GM19238 (cell line): ENCODE results near the gene DCAF10.
"Not testable (repeated sequence)": the region's sequence is repeated elsewhere in the genome, so short reads cannot be mapped to it uniquely, and the experiment has no call there.

Source experiments
- DNase-seq: peaks from one replicate; pipeline ENCODE4 v3.0.0; 2011; ENCODE audit warnings: low spot score; ENCODE audit not compliant: insufficient read length

The DCAF10 gene, protein sequence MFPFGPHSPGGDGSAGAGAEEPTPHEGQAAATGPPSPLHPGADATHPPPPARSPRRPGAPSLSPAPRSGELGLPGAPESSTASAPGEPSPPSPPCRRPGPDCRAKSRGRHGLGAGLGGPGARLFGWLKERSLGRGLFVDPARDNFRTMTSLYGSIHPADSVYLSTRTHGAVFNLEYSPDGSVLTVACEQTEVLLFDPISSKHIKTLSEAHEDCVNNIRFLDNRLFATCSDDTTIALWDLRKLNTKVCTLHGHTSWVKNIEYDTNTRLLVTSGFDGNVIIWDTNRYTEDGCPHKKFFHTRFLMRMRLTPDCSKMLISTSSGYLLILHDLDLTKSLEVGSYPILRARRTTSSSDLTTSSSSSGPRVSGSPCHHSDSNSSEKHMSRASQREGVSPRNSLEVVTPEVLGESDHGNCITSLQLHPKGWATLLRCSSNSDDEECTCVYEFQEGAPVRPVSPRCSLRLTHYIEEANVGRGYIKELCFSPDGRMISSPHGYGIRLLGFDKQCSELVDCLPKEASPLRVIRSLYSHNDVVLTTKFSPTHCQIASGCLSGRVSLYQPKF

DNA sequence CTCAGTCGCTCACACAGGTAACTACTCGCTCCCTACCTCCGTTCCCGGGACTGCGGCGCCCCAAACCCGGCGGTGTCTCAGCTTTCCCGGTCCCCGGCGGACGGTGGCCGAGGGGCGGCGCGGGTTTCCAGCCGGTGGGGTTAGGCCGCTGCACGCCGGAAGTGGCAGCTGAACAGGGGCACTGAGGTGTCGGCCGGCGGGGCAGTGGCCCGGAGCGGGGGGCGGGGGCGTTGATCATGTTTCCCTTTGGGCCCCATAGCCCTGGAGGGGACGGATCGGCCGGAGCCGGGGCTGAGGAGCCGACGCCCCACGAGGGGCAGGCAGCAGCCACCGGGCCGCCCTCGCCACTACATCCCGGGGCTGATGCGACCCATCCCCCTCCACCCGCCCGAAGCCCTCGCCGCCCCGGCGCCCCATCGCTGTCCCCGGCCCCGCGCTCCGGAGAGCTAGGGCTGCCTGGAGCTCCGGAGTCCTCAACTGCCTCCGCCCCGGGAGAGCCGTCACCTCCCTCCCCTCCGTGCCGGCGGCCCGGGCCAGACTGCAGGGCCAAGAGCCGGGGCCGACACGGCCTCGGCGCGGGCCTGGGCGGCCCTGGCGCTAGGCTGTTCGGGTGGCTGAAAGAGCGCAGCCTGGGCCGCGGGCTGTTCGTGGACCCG, at the start of gene DCAF10:
DCAF10 (plus strand) TSS at position 167 of the 656 bp plus-strand sequence; CDS start at position 237, 70 bp downstream.
- peak; percentile 63 for DNase-seq

DNA sequence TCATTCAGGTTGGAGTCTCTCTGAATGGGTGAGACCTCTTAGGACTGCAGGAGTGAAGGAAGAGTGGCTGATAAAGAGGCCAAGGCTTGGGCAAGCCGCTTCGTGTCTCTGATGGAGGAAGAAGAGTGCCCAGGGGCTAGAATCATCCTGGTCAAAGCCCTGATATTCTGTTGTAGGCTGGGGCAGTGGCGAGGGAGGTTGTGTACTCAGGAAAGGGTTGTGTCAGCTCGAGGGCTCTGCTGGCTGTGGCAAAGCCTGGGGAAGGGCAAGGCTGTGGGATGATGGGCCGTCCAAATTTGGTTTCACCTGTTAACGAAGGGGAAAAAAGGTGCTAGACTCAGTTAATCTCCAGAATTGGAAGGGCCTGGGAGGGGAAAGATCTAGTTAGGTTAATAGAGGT, 49.4 kb upstream of the DCAF10 start:
- no peak for DNase-seq

DNA sequence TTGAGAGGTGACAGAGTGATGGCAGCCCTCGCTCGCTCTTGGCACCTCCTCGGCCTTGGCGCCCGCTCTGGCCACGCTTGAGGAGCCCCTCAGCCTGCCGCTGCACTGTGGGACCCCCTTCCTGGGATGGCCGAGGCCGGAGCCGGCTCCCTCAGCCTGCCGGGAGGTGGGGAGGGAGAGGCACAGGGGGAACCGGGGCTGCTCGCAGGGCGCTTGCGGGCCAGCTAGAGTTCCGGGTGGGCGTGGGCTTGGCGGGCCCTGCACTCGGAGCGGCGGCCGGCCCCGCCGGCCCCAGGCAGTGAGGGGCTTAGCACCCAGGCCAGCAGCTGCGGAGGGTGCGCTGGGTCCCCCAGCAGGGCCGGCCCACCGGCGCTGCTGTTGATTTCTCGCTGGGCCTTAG, 48.9 kb upstream of the DCAF10 start:
- not testable (repeated sequence) for DNase-seq

DNA sequence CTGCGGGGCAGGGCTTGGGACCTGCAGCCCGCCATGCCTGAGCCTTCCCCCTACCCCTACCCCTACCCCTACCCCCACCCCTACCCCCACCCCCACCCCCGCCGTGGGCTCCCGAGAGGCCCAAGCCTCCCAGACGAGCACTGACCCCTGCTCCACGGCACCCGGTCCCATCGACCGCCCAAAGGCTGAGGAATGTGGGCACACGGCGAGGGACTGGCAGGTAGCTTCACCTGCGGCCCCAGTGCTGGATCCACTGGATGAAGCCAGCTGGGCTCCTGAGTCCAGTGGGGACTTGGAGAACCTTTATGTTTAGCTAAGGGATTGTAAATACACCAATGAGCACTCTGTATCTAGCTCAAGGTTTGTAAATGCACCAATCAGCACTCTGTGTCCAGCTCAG, 48.5 kb upstream of the DCAF10 start:
- DNase-seq = not testable (repeated sequence)

DNA sequence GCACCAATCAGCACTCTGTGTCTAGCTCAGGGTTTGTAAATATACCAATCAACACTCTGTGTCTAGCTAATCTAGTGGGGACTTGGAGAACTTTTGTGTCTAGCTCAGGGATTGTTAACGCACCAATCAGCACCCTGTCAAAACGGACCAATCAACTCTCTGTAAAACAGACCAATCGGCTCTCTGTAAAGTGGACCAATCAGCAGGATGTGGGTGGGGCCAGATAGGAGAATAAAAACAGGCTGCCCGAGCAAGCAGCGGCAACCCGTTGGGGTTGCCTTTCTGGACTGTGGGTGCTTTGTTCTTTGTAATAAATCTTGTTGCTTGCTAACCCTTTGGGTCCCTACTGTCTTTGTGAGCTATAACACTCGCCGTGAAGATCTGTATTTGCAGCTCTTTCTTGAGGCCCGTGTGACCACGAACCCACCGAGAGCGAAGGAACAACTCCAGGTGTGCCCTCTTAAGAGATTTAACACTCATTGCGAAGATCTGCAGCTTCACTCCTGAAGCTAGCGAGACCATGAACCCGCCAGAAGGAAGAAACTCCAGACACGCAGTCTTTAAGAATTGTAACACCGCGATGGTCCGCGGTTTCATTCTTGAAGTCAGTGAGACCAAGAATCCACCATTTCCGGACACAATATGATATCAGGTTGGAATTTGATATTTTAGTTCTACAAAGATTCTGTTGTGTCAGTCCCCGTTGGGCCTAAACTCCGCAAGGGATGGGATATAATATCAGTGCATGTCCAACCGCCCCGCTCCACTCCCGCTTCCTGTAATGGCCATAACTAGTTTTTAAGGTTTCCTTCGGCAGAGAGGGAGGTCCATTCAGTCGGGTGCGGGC, 47.7 kb upstream of the DCAF10 start:
- no peak for DNase-seq

DNA sequence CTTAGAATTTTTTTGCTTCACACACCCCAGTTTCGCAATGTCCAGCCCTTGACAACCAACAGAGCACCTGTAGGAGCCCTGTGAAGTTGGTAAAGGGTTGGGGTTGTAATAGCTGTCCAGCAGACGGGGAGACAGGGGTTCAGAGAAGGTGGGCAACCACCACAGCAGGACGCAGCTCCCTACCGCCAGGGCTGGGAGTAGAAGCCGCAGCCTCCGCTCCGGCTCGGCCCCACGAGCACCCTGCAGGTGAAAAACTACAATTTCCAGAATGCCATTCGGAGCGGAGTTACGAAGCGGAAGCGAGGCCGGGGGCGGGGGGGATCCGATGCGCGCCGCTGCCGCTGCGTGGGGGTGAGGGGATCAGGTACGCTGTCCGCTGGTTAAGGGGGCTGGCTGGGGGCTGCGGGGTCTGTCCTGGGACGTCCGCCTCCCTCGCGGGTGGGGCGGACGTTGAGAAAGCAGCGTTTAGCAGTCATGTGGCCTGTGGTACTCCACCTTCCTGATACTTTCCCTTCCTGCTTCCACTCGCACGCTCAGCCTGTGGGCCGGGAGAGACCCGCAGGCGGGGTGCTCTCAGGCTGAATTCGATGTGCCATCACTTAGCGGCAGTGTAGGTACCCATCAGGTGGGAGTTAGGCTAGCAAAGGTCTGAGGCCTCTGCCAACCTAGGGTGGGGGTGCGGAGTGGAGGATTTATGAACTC, 47.0 kb upstream of the DCAF10 start, which contains the start of gene TRMT10B:
TRMT10B (plus strand) TSS at position 317 of the 702 bp plus-strand sequence. CDS start 8,127 bp downstream, outside the sequence.
- peak; percentile 90 for DNase-seq

DNA sequence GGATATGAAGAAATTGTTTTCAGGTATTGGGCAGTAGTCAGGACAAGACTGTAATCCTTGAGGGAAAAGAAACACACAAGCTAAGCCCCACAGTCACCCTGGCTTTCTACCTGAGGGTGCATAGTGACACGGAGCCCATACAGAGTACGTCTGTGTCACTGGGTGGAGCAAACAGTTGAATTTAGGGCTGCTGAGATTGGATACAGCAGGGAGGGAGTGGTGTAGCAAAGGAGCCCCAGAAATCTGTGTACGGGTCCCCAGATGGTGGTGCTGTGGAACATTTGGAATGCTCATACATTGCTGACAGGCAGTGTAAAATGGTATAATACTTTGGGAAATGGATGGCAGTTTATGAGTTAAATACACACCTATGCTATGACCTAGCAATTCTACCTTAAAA, 41.9 kb upstream of the DCAF10 start:
- no peak for DNase-seq

DNA sequence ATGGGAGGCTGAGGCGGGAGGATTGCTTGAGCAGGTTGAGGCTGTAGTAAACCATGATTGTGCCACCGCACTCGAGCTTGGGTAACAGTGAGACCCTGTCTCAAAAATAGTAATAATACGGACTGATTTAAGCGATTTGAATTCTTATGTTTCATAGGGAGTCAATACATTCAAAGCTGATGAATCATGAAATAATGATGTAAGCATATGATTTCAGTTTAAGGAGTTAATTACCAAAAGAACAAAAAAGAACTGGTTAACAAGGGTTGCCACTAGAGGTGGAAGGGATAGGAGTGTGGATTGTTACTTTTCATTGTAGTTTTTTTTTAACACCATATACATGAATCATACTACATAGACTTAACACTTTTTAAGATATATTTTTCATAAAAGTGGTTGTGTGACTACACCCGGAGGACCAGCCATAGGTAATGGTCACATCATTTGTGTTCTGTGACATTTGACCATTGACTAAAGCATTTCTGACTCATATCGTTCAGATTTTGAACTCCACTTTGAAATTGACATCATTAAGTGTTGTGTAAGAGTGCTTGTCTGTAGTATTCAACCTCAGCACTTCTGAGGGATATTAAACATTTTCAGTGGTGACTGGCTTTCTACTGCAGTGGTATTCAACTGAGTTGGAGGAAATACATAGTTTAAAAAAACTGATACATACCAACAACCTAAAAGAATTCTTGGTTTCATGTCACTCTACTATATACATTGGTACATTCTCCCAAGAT, 40.0 kb upstream of the DCAF10 start:
- no peak for DNase-seq

DNA sequence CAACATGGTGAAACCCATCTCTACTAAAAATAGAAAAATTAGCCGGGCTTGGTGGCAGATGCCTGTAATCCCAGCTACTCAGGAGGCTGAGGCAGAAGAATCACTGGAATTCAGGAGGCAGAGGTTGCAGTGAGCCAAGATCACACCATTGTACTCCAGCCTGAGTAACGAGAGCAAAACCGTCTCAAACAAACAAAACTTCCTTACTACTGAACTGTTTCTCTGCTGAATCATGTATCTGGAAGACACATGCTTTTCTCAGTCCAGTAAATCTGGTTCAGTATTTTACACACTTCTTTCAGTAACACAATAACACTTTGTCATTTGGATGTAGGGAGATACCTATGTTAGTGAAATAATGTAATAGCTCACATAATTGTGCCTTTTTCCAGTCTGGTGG, 39.1 kb upstream of the DCAF10 start:
- DNase-seq = no peak

DNA sequence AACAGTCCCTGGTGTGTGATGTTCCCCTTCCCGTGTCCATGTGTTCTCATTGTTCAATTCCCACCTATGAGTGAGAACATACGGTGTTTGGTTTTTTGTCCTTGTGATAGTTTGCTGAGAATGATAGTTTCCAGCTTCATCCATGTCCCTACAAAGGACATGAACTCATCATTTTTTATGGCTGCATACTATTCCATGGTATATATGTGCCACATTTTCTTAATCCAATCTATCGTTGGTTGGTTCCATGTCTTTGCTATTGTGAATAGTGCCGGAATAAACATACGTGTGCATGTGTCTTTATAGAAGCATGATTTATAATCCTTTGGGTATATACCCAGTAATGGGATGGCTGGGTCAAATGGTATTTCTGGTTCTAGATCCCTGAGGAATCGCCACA, 35.3 kb upstream of the DCAF10 start:
- not testable (repeated sequence) for DNase-seq

DNA sequence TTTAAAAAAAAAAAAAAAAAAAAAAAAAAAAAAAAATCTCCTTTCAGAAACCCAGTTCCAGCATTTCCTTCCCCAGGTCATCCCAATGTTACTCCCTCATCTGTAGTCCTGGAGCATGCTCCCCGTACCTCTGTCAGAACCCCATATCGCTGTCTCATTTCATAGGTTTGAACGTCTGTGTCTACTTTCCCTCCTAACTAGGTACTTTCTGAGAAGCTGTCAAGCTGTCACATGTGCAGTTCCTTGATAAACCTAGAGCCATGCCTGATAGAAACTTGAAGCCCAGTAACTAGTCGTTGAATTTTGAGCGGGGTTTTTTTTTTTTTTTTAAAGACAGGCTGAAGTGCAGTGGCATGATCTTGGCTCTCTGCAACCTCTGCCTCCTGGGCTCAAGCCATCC, 31.3 kb upstream of the DCAF10 start:
- no peak for DNase-seq

DNA sequence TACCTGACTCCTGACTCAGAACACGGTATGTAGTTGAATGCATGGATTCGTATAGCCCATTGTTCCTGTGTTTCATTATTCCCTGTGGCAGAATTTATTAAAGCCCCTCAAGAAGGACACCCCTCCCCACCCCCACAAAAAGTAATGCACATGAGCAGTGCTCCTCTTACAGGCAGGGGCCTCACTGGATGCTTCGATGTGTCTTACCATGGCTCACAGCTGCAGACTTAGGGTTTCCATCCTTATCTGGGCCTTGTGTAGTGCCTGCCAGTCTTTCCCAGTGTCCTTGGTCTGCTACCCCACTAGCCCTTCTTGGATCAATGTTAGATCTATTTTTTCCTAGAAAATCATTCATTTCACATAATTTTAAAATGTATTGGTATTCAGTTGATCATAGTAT, 30.6 kb upstream of the DCAF10 start:
- no peak for DNase-seq

DNA sequence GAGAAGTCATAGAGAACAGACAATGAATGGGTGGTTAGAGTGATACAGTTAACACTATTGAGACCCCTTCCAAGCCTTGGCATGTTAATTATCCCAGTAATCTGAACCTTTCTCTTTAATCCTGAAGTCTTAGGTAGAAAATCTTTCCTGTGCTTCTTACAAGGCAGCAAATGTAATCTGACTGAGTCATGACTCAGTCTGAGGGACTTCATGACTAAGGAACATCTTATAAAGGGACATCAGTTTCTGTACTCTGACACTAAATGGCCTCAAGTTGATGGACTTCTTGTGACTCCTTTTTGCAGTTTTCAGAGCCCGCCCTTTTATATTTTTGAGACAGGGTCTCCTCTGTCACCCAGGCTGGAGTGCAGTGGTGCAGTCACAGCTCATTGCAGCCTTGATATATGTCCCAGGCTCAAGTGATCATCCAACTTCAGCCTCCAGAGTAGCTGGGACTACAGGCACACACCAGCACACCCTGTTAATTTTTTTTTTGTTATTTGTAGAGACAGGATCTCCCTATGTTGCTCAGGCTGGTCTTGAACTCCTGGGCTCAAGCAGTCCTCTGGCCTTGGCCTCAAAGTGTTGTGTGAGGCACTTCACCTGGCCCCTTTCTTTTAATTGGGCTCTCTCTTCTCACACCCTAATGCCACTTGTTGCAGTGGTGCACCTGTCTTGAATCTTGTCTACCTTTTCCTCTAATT, 25.2 kb upstream of the DCAF10 start:
- no peak for DNase-seq

DNA sequence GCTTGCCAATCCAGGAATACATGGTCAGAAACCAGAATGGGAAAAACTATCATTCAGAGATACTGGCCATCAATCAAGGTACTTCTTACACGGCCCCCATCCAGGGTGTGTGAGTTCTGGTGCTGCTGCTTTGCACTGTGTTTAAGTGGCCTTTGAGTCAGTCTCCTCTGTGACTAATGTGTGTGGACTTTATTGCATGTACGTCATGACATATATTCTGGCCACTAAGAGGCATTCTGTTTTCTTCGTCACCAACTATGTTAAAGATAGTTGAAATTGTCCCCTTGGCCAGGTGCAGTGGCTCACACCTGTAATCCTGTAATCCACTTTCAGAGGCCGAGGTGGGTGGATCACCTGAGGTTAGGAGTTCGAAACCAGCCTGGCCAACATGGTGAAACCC, 24.3 kb upstream of the DCAF10 start:
- no peak for DNase-seq

DNA sequence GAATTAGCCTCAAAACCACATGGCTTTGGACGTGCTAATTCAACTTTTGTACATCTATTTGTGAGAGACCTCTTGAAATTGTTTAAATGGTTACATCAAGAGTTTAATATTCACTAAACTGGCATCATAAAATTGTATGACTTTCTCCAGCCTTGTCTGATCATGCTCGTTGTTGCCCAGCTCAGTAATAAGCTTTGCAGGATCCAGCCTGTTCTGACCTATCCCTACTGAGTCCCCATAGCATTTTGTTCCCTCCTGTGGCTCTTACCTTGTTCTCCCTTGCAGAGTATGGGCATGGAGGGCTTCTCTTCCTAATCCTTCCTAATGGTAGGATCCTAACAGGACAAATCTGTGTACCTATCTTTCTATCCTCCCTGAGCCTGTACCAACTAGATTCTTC, 22.1 kb upstream of the DCAF10 start:
- no peak for DNase-seq

DNA sequence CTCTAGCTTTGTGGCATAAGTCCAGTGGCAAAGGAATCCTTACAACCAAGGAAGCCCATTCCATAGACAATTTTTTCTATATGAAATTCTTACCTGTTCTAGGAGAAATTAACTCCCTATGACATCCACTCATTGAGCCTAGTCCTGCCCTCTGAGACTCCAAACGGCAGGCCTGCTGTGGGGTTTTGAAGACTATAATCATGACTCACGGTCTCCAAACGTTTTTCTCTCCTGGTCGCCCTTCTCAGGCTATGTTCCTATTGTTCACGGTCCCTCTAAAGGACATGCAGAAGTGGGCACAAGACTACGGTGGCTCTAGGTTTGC, 16.3 kb upstream of the DCAF10 start:
- DNase-seq = no peak

DNA sequence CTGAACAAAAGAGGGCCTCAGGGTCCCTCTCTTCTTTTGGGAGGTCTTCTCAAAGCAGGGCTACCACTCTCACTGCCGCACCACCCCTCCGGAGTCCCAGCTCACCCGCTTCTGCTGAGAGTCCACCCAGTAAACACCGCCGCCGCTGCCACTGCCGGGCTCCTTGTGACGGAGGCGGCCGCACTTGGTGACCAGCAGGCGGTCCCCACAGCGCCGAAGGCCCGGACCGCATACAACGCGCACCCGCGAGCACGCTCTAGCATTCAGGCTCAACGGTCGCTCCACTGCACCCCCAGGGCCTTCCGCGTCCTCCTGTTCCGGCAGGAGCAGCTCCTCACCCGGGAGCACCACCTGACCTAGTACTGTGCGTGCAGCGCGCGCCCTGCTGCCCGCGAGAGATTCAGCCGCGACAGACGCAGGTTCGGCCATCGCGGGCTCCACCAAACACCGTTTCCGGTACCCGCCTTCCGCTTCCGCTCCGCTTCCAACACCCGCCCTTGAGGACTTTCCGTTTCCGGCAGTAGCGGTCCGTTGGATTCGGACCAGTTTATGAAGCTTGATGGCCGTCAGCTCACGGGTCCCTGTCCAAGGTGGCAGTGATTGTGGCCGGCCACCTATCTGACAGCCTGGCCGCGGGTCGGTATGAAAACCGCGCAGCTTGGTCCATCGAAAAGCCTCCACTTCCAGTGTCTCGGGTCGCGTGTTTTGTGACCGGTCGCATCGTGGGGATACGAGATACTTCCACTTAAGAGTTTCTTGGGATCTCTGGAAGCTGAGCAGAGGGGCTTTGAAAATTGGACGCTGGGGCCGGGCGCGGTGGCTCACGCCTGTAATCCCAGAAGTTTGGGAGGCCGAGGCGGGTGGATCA, 15.7 kb upstream of the DCAF10 start, which contains the start of gene EXOSC3:
EXOSC3 (minus strand) TSS at position 449 of the 868 bp plus-strand sequence; CDS start at position 429, 20 bp downstream.
- peak; percentile 83 for DNase-seq

DNA sequence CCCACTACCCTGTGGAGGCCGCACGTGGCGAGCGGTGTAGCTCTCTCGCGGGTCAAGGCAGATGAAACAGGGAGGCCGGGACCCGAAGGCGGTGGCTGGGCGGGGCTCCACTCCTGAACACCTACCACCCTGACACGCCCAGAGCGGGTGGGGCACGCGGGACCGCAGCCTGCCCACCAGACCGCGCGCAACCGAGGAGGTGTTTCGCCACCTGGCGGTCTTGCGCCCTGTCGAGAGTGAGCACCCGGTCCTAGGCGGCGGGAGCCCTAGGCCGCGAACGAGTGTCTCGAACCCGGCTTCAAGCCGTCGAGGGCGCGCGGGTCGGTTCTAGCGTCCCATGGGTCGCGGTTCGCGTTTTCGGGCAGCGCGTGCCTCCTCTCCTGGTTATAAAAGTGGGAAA, 13.5 kb upstream of the DCAF10 start:
- no peak for DNase-seq

DNA sequence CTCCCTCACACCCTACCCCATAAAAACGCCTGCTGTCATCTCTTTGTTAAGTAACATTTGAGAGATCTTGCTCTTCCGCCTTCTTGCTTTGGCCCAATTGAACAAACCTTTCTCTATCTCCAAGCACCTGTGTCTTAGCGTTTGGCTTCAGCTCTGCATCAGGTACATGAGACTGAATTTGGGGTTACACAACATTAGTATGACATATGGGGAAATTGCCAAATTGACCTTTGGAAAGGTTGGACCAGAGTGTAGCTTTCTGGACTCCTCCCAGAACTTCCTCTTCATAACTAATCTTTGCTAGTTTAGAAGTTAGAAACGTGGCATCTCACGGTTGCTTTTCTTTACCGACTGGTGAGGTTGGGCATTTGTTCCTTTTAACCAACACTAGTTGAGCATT, 12.3 kb upstream of the DCAF10 start:
- DNase-seq = no peak
